ENCODE results near the gene BACH2. TPM values are rescaled to one million over a fixed set of nuclear protein-coding genes. Genes with fewer than 3 reads are reported as not detected.

BACH2 gene
- polyA plus RNA-seq, 1 donor from 2014 or later: 45.5 TPM

GRCh38 chr6:90224196-90224595, 72.4 kb downstream of the BACH2 start:
- Histone ChIP-seq H3K36me3 (ENCODE audit: insufficient read depth, low read length) (no peaks in the 10 kb centered on the region), H3K79me2 (replicated peaks; ENCODE audit: insufficient read depth, low read length) (peaks cover 34% of the 10 kb centered on the region), H3K9me2 (ENCODE audit: insufficient read depth, low read length) (no peaks in the 10 kb centered on the region), H3K4me3 (ENCODE audit: low read length) (no peak overlapping the region), H4K20me1 (ENCODE audit: insufficient read depth) (no peaks in the 10 kb centered on the region), H2AFZ (ENCODE audit: low read depth, low read length) (no peak overlapping the region), H3F3A (ENCODE audit: insufficient read depth, low read length, poor library complexity, severe bottlenecking) (no peaks in the 10 kb centered on the region), H3K27me3 (ENCODE audit: insufficient read depth, low read depth, low read length) (no peaks in the 10 kb centered on the region), H3K27ac (ENCODE audit: low read length) (no peak overlapping the region), H3K9me3 (ENCODE audit: low read length) (no peaks in the 10 kb centered on the region), H3K9ac (ENCODE audit: low read length) (no peak overlapping the region), H3K4me2 (ENCODE audit: low read length) (no peak overlapping the region)
- TF ChIP-seq RAD21 (conservative IDR thresholded peaks at IDR 0.05) (no peak), EZH2 (IDR thresholded peaks at IDR 0.05; ENCODE audit: borderline replicate concordance, insufficient read depth, low read length, poor library complexity, severe bottlenecking) (no peak), REST (IDR thresholded peaks at IDR 0.05; ENCODE audit: borderline replicate concordance) (no peak), EP300 (conservative IDR thresholded peaks at IDR 0.05; ENCODE audit: poor library complexity, severe bottlenecking) (no peak), CTCF (IDR thresholded peaks at IDR 0.05; ENCODE audit: poor library complexity, severe bottlenecking) (no peak), MXI1 (conservative IDR thresholded peaks at IDR 0.05; ENCODE audit: poor library complexity, severe bottlenecking) (no peak), POLR2AphosphoS5 (IDR thresholded peaks at IDR 0.05) (no peak)

- Histone ChIP-seq H3K27ac (ENCODE audit: low read length) (no peak overlapping the region), H4K20me1 (ENCODE audit: insufficient read depth) (no peaks in the 10 kb centered on the region)
- TF ChIP-seq CTCF (IDR thresholded peaks at IDR 0.05; ENCODE audit: poor library complexity, severe bottlenecking): no peak
- TF ChIP-seq EZH2 (IDR thresholded peaks at IDR 0.05; ENCODE audit: borderline replicate concordance, insufficient read depth, low read length, poor library complexity, severe bottlenecking): no peak
- TF ChIP-seq EP300 (conservative IDR thresholded peaks at IDR 0.05; ENCODE audit: poor library complexity, severe bottlenecking): no peak
- no peak for TF ChIP-seq RAD21 (conservative IDR thresholded peaks at IDR 0.05)
- no peak for TF ChIP-seq MXI1 (conservative IDR thresholded peaks at IDR 0.05; ENCODE audit: poor library complexity, severe bottlenecking)
- TF ChIP-seq TAF1 (IDR thresholded peaks at IDR 0.05; ENCODE audit: low read depth): no peak
- TF ChIP-seq REST (IDR thresholded peaks at IDR 0.05; ENCODE audit: borderline replicate concordance): no peak
- TF ChIP-seq SMC3 (conservative IDR thresholded peaks at IDR 0.05; ENCODE audit: poor library complexity): no peak
Observed at GRCh38 chr6:90222724-90223198, 73.9 kb downstream of the BACH2 start.

More at GRCh38 chr6:90222724-90223198, 73.9 kb downstream of the BACH2 start:
- H3F3A ChIP-seq (ENCODE audit: insufficient read depth, low read length, poor library complexity, severe bottlenecking): peaks cover 7% of the 10 kb centered on the region
- no peaks in the 10 kb centered on the region for H3K9me3 ChIP-seq (ENCODE audit: low read length)
- H3K36me3 ChIP-seq (ENCODE audit: insufficient read depth, low read length): no peaks in the 10 kb centered on the region
- no peaks in the 10 kb centered on the region for H3K9me2 ChIP-seq (ENCODE audit: insufficient read depth, low read length)
- H3K79me2 ChIP-seq (replicated peaks; ENCODE audit: insufficient read depth, low read length): peaks cover 31% of the 10 kb centered on the region
- H3K27me3 ChIP-seq (ENCODE audit: insufficient read depth, low read depth, low read length): no peaks in the 10 kb centered on the region
- H3K4me2 ChIP-seq (ENCODE audit: low read length): no peak overlapping the region
- H3K4me3 ChIP-seq (ENCODE audit: low read length): no peak overlapping the region
- no peak overlapping the region for H2AFZ ChIP-seq (ENCODE audit: low read depth, low read length)
- no peak overlapping the region for H3K9ac ChIP-seq (ENCODE audit: low read length)
